UCSD-AML1 (cell line): ENCODE measurements around the gene SPA17.

ENCODE experiments used
- DNase-seq: peaks from one replicate; lab custom pipeline; 2025; ENCODE audit not compliant: unreplicated experiment; lab: John Stamatoyannopoulos, UW

Gene SPA17

DNA sequence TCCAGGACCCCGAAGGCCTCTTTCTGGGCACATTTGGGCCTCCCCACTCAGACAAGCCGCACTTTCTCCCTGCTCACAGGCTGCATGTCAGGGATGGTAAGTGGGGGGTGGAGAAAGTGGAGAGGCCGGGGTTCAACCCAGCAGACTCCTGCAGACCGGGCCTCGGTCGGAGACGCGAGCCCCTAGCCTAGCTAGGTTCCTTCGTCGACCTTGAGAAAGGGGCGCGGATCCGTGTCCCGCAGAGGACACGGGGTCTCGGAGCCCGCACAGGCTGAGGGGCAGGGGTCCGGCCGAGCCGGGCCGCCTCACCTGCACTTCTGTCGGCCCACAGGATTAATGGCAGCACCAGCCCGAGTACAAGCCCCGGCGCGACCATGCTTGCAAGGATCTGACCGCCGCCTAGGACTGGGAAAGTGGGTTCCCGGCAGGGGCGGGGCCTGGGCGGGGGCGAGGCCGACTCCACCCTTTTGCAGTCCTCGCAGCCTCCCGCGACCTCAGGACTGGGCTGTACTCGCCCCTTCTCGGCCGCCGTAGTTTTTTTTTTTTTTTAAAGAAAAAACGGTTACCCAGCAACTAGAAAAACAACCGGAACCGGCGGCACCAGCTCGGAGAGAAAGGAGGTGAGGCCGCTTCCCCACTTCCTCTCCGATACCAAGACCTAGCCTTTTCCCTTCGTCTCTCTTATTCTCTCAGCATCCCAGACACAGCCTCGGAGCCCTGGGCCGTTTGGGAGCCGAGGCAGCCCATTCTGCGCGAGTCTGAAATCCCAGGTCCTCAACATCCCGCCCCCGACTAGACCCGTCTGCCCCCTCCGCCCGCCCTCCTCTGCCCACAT lies at the start of gene SPA17, which contains the start of gene SIAE:
Gene SPA17, plus strand, starts transcription at position 572 of the 835 bp plus-strand sequence. CDS start 1,361 bp downstream, outside the sequence.
Gene SIAE, minus strand, starts transcription at position 407 of the 835 bp plus-strand sequence. Its CDS starts 31 bp downstream, at position 376.
- DNase-seq = peak; percentile 93

DNA sequence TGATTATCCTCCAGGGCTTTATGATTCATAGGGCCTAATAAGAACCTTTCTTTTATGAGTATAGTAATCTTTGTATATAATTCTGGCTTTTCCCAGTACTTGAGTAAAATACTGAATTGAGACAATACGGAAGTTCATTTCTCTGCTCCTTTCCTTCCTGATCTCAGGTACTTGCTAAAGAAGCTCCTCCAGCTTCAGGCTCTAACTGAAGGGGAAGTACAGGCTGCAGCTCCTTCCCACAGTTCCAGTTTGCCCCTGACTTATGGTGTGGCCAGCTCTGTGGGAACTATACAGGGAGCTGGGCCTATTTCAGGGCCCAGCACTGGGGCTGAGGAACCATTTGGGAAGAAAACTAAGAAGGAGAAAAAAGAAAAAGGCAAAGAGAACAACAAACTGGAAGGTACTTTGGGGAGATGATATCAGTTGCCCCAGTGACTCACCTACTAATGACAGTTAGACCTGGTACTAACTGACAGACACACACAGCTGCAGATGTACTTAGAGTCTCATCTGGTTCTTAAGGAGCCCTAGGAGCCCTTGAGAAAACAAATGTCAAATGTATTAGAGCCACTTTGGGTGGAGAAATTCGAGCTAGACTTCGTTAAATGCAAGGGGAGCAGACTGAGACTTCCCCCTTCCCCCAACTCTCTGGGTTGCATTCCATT lies 48.1 kb upstream of the SPA17 start:
- DNase-seq = no peak

DNA sequence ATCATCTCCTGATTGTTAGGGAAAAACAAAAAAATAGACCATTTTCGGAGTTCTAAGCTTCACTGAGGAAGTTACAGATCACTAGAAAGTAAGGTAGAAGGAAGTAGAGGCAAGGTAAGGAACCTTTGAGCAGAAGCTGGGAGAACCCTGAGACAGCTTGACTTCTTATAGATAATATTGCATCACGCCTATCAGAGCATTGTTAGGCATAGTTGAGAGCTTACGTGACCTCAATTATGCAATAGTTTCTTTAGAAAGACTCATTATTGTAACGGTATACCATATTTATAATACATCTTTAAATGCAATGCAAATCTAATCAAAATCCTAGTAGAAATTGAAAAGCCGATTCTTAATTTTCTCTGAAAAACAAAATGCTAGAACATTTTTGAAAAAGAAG lies 46.2 kb upstream of the SPA17 start:
- no peak for DNase-seq

DNA sequence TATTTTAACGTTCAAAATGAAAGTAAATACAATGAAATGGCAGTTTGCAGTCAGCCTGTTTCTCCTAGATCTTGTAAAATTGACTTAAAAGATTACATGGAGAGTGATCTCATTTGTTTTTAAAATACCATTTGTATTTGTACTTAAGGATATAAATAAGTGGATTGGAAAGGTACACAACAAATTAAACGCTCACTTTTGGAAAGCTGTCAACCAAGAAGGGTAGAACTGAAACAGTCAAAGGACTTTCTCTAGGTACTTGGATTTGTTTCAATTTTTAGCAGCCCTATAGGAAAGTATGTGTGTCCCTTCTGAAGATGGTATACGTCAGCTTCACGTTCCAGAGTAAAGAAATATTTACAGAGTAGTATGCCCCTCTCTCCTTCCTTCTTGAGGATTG lies 43.7 kb upstream of the SPA17 start:
- no peak for DNase-seq

DNA sequence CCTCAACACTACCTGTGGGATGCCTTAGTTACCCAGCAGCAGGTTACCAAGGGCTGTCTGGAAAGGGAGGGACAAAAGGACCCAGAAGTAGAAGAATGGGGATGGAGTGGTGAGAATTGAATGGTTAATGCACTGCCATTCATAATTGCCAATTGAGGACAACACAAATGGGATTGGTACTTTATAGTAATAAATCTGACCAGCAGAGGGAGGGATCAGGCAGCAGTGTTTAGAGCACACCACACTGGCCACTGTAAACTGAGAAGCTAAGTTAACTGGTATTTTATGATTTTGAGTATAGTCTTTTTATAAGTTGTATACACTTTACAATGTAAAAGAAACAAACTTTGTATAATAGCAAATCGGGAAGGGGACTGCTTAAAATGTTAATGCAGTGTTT lies 40.3 kb upstream of the SPA17 start:
- no peak for DNase-seq

DNA sequence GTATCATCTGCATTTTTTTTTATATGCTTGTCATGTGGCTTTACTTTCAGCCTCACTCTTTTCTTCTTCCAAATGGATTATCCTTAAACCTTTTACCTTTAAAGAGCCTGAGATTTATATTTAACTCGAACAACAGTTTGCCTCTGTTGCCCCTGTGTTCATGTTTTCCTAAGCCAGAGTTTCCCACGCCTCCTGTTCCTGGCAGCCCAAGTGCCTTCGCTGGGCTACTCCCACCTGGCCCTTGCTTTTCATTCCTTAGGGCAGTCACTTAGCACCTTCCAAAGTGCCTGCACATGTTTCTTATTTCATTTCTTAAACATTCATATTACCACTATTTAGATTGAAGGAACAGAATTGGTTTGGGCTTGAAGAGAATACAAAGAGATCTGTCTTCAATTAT lies 37.8 kb upstream of the SPA17 start:
- no peak for DNase-seq

DNA sequence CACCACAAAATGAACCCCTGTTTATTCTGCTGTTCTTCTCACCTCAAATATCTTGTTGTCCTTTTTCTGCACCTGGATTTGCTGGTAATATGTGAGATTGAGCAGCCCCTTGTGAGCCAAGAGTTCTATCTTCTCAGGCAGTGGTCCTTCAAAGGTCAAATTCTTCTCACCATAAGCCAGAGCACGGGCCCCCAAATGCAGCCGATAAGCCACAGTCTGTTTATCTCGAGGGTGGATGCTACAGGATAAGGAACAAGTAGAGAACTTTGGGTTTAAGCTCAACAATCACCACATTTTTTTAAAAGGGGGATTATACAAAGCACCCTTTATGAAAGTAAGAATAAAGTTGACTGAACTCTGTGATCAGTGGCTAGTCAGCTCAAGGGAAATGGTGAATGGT lies 35.2 kb upstream of the SPA17 start:
- no peak for DNase-seq

DNA sequence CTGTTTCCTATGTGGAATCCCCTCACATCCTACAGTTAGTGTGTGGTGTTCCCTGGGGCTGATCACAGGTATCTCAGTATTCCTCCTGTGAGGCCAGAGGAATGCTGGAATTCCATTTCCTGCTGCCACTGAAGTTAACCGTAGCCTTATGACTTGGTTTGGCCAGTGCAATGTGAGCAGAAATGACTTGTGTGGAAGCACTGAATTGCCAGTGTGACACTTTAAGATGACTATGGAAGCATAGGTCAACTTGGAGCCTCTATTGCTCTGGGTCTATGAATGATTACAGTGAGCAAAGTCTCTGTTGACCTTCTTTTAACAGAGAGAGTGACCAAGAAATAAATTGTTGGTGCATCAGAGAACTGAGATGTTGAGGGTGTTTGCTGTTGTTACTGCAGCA lies 34.5 kb upstream of the SPA17 start:
- no peak for DNase-seq

DNA sequence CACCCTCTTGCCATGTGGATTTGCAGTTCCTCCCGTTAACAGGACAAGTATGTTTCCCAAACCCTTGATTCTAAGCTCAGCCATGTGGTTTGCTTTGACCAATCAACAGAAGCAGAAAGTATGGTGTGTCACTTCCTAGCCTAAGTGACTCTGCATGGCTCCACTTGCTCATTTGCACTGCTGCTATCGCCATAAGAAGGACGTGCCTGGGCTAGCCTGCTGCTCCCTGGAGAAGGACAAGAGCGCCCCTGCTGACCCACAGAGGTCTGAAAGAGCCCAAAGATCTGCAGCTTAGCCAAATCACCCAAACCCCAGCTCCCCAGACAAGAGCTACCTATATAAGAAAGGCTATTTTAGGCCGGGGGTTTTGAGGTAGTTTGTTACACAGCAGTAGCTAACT lies 33.0 kb upstream of the SPA17 start:
- no peak for DNase-seq

DNA sequence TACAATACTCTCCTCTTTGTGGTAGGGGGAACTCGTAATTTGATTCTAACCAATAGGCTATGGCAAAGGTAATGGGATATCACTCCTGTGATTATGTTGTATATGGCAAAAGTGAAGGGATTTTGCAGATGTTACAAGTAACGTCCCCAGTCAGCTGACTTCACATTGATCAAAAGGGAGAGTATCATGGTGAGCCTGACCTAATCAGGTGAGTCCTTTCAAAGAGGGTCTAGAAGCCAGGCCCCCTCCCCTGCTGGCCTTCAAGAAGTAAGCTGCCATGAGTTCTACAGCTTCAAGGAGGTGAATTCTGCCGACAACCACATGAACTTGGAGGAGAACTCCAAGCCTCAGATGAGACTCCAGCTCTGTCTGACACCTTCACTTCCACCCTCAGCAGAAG lies 31.1 kb upstream of the SPA17 start:
- no peak for DNase-seq

DNA sequence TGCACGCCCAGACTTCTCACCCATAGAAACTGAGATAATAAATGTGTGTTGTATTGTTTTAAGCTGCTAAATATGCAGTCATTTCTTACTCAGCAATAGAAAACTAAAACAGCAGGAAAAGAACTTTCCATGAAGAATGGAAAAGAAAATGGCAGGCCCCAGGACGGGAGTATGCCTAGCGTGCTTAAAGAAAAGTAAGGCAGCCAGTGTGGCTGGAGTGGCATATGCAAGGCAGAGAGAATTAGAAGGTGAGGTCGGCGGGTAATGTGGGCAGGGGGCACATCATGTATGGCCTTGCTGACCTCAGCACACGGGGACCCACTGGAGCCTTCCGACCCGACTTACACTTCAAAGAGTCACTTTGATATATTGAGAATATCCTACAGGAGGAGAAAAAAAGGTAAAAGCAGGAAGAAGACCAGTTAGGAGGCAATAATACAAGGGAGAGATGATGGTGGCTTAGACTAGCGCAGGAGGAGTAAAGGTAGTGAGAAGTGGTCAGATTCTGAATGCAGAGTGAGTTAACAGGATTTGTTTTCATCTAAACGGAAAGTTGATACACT lies 30.6 kb upstream of the SPA17 start:
- no peak for DNase-seq

DNA sequence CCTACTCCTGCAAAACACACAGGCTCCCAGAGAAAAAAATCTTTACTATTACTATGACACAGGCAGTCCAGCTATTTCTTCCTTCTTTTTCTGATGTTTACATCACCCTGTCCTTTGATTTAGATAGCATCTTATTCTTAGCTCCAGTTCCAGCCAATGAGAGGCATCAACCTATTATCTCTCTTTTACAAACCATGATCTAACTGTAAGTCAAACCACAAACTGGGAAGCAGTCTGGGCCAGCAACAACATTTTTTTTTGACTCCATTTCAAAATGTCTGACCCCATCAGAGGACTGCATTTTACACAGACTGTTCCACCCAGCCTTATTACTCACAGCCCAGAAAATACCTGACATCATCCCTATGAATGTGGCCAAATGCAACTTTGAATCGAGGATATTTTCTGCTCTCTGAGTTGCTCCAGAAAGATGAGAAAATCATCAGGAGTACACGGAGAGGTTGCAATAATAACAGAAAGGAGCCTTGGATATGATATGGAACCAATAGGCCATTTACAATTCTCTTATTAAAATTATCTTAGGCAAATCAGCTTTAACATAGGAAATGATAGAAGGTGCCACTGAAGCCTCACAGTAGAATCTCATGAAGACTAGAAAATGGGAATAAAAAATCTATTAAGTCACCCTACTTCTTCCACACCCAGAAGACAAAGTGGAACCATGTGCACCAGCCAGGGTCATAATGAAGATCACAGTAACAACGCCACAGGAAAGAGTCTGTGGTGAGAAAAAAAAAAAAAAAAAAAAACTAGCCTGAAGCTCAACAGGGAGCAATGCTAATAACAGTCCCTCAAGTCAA lies 29.9 kb upstream of the SPA17 start:
- DNase-seq = no peak

DNA sequence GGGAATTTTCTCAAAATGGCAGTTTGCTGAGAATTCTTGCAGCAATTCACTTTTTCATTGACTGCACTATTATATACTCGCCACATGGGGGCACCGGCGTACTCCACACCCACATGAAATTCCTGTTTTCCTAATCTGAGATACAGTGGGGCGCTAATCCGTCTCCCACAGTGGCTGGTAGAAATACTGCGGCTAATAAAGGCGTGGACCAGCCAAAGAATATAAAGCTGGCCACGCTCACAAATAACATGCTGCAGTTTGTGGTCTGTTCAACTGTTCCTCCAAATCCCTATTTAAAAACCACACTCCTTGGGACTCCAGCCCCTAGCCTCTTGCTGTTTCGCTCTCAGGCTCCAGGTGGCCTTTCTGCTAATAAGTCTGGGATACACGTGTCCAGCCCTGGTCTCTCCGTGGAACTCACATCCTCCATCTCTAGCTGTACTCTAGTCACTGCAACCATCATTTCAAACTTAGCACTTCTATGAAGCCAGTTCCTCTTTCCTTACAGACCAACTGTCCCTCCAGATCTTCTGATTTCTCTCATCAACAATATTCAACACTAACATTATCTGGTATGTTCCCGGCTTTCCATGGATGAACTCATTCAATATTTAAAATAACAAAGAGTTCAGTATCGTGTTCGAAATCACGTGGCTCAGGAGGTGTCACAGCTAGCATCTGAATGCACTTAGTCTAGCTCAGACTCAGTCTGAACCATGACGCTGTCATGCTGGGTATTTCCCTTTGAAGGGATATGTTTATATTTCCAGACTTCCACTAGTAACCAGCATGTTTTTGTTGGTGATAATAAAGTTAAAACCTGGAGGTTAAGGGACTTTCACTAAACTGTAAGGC lies 29.1 kb upstream of the SPA17 start:
- DNase-seq = peak; percentile 61

DNA sequence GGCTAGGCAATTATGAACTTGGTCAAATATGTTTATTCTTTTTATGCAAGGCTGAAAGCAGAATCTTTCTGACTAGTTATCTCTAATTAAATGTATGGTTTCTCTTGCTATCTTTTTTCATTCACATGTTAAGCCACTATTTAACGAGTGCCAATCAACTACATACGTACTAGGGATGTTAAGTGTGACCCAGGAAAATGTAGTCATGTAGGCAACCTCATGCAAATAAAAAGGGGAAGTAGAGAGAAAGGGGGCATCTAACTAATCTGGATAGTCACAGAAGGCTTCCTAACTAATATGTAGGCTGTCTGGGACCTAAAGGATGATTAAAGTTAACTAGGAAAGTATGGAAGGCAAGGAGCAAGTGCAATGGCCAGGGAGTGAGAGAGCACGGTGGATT lies 27.6 kb upstream of the SPA17 start:
- DNase-seq = no peak

DNA sequence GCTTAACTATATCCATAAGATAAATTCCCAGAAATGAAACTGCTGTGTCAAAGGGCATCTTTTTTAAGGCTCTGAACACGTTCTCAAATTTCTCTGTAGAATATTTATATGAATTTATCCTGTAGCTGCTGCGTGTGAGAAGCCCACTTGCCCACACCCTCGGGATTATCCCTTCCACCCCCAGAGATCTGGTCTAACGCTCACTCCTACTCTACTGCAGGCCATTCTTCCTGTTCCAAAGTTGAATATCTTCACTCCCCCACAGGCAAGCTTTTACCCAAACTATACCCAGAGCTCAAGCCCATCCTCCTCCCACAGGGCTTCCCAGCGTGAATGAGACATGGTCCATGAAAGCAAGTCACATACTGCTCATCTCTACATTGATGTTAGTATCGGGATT lies 25.1 kb upstream of the SPA17 start:
- no peak for DNase-seq

DNA sequence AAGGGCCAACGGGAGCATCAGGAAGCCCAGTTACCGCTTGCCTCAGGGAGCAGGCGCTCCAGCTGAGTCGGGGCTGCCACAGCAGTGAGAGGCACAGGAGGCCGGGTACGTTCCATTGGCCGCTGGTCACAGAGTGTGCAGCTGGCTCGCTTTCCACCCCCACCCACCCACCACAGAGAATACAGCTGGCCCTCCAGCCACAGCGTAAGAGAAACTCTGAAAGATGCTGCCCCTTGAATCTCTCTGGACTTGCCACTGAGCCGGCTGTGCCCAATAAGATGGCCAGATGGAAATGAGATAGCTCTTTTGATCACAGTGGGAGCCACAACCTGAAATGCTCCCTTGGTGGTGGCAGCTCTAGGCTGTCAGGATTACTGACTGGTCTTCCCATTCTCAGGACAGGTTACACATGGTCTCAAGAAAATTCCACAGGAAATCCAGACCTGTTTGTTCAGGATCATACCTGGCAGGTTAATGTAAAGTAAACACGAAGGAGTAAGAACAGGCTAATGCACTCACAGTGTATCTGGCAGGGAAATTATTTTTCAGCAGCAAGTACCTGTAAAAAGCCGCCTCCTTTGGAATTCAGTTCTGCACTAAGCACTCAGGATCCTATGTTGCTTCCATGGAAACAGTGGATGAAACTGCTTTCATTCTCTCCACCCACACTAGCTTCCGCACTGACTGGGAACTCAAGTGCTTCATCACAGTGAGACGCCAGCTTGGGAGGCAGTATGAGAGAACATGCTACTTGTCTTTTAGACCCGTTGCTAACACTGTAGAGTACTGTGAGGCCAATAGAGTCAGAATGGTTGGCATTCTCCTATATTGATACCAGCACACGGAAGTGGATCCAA lies 16.7 kb upstream of the SPA17 start:
- no peak for DNase-seq

DNA sequence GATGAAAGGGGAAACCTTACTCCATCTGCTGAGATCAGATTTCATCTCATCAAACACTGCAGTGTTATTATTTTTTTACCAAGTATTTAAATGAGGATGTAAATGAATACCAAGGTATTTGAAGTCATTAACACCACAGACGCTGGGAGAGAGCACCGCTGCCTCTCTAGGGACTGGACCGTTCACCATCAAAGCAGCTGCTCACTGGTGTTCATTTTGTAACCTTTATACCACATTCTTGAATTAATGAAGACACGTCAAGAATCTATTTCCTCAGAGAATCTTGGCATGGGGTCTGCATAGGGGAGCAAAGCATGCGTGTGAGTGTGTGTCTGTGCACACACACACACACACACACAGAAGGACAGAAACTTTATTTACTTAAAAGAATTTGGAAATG lies 15.8 kb upstream of the SPA17 start:
- no peak for DNase-seq

DNA sequence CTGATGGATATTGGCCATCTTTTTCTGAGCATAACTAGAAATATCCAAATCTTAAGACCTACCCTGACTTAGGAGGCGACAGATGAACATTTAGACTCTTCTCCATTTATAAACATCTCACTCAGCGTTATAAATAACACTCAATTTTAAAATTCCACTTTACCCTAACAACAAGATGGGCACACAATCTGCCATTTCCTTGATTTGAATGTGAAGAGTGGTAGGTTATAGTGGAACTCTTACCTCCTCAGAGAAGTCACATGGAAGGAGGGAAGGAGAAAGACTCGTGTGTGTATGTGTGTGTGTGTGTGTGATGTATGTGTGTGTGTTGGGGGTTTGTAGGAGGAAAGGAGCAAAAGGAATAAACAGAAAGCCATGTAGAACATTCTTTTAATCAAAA lies 15.2 kb upstream of the SPA17 start:
- no peak for DNase-seq

DNA sequence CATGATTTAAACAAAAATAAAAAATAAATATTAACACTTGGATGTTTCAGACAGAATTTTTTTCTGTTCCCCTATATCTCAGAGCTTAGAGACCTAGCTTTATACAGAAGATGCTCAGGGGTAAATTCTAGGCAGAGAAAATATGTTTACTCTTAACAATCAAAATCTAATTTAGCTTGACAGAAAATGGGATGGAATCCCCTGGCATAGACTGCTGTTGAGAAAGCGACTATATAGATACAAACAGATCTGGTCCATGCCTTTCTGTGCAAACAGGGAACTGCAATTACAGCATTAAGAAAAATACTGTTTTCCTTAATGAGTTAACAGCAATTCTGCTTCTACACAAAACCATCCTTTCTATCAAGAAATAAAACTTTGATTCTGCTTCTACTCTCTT lies 14.7 kb upstream of the SPA17 start:
- DNase-seq = no peak
